Brain microvascular endothelial cell (primary cell): ENCODE measurements around the gene UBAP1.
A peak's percentile ranks its signal among the peaks of the same experiment; 100 is the strongest.
"Not testable (repeated sequence)": the region's sequence is repeated elsewhere in the genome, so short reads cannot be mapped to it uniquely, and the experiment has no call there.

Source experiments
- DNase-seq: peaks from one replicate; pipeline ENCODE4 v3.0.0-alpha.2; 2020
- H3K27ac ChIP-seq: fragments of 250-450 bp; sonication (Bioruptor Pico); 2 replicates; pipeline ENCODE4 v1.5.1; 2020; ENCODE audit warnings: mild to moderate bottlenecking, moderate library complexity
- H3K27me3 ChIP-seq: fragments of 250-450 bp; sonication (Bioruptor Pico); replicated peaks from 2 replicates; pipeline ENCODE4 v1.5.1; 2020; ENCODE audit warnings: mild to moderate bottlenecking
- H3K36me3 ChIP-seq: fragments of 250-450 bp; sonication (Bioruptor Pico); replicated peaks from 2 replicates; pipeline ENCODE4 v1.5.1; 2020; ENCODE audit warnings: mild to moderate bottlenecking
- H3K4me3 ChIP-seq: 2 replicates; pipeline ENCODE4 v1.5.1; 2011; ENCODE audit warnings: low read depth, mild to moderate bottlenecking, control low read depth, low read length, moderate library complexity
- CTCF ChIP-seq: IDR thresholded peaks from 2 replicates; pipeline ENCODE4 v1.5.1; 2011; ENCODE audit warnings: low read depth, mild to moderate bottlenecking, moderate library complexity, low read length, control low read depth, inconsistent platforms; ENCODE audit errors: missing control alignments
- in situ Hi-C: cut with HindIII; loops from 2 replicates; pipeline ENCODE4 v1.10.0; 2017; ENCODE audit warnings: low sequenced_read_pairs, low pct_ligation_motif_present

UBAP1 gene

DNA sequence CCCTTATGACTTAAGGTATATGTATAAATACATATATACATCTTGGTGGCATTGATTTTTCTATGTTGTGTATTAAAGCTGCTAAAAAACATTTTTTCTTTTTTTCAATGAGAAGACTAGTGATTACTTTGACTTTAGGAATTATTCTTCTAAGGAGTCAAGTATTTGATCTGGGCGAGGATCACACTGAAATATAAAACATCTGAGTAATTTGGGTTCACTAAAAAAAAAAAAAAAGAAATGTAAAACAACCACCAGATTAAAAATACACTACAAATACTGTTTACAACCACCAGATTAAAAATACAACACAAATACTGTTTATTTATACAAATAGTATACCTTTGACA, 9.0 kb downstream of the UBAP1 start:
- no peak for DNase-seq
- Histone ChIP-seq H3K4me3 (no peak overlapping the region), H3K36me3 (peaks cover 6% of the 10 kb centered on the region), H3K27me3 (no peaks in the 10 kb centered on the region), H3K27ac (no peak overlapping the region)
- in situ Hi-C loops, result no loop called here
- TF ChIP-seq CTCF, result no peak

- peak; percentile 53 for TF ChIP-seq CTCF
- H3K4me3 ChIP-seq, result no peak overlapping the region
- DNase-seq, result no peak
- in situ Hi-C loops, result no loop called here
- H3K27me3 ChIP-seq, result no peaks in the 10 kb centered on the region
- H3K36me3 ChIP-seq, result no peaks in the 10 kb centered on the region
- no peak overlapping the region for H3K27ac ChIP-seq
Observed at GRCh38 chr9:34190996-34191892, 12.4 kb downstream of the UBAP1 start.

GRCh38 chr9:34195143-34195542, 16.3 kb downstream of the UBAP1 start:
- TF ChIP-seq CTCF, result no peak
- Histone ChIP-seq H3K36me3 (no peaks in the 10 kb centered on the region), H3K4me3 (no peak overlapping the region), H3K27ac (no peak overlapping the region), H3K27me3 (no peaks in the 10 kb centered on the region)
- in situ Hi-C loops, result no loop called here
- no peak for DNase-seq

DNA sequence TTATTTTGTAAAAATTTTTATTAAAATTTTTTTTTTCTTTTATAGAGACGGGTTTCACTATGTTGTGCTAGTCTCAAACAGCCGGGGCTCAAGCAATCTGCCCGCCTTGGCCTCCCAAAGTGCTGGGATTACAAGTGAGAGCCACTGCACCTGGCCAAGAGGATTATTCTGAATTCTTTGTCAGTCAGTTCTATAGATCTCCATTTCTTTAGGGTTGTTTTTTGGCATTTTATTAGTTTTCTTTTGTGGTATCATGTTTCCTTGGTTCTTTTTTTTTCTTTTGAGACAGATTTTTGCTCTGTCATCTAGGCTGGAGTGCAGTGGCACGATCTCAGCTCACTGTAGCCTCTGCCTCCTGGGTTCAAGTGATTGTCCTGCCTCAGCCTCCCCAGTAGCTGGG, 18.4 kb downstream of the UBAP1 start:
- H3K27me3 ChIP-seq, H3K36me3 ChIP-seq, in situ Hi-C loops, H3K4me3 ChIP-seq, H3K27ac ChIP-seq, DNase-seq: not testable (repeated sequence)

GRCh38 chr9:34197756-34198711, 19.2 kb downstream of the UBAP1 start:
- no peaks in the 10 kb centered on the region for H3K27me3 ChIP-seq
- no peak overlapping the region for H3K4me3 ChIP-seq
- no peak for TF ChIP-seq CTCF
- DNase-seq, result no peak
- in situ Hi-C loops, result no loop called here
- no peak overlapping the region for H3K27ac ChIP-seq
- H3K36me3 ChIP-seq, result peaks cover 7% of the 10 kb centered on the region

- in situ Hi-C loops, result no loop called here
Observed at GRCh38 chr9:34200092-34200491, 21.2 kb downstream of the UBAP1 start.

More at GRCh38 chr9:34200092-34200491, 21.2 kb downstream of the UBAP1 start:
- H3K36me3 ChIP-seq, result peaks cover 7% of the 10 kb centered on the region
- no peaks in the 10 kb centered on the region for H3K27me3 ChIP-seq
- no peak for DNase-seq
- H3K27ac ChIP-seq, result no peak overlapping the region
- no peak for TF ChIP-seq CTCF
- no peak overlapping the region for H3K4me3 ChIP-seq
